Neural progenitor cell (in vitro differentiated cells): ENCODE results near the gene ZBTB20.

Source experiments
- CTCF ChIP-seq: fragments of 200-600 bp; sonication (generic); IDR thresholded peaks from 2 replicates; pipeline ENCODE4 v1.5.1; 2017; ENCODE audit warnings: antibody characterized with exemption, mild to moderate bottlenecking
- EZH2 ChIP-seq: fragments of 200-600 bp; sonication (generic); IDR thresholded peaks from 2 replicates; pipeline ENCODE4 v1.6.1; 2017; ENCODE audit warnings: antibody characterized with exemption, mild to moderate bottlenecking, moderate library complexity

GRCh38 chr3:114627770-114628169 lies 519.3 kb downstream of the ZBTB20 start:
- TF ChIP-seq EZH2 (no peak), CTCF (no peak)
